ENCODE measurements around the gene ODR4.

DNA sequence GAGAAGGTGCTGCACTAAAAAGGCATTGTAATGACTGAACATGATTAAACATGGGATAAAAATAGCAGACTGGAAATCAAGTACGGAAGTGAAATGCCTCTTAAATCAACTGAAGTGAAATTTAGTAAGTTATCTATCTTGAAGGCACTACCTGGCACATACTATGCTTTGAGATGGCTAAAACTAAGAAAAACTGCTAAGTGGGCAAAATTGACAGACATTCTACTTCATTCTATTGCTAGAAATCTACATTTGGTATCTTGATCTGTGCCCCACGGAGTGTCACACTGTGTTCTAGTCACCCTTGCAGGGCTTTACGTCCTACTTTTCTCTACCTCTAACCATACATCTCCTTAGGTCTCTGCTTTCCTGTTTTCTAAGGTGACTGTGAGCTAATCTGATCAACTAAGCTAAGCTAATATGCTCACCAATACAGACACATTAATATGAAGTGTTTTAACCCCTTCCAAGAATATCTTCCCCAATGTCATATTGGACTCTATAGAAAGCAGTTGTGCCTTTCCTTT, 81.2 kb downstream of the ODR4 start:
- TF ChIP-seq POLR2AphosphoS5 (IDR thresholded peaks at IDR 0.05; ENCODE audit: low read depth, low read length) (no peak), POLR2A (IDR thresholded peaks at IDR 0.05; ENCODE audit: low read depth, low read length) (no peak)
